Measurements from ENCODE around the gene UBAP2L.

- TF ChIP-seq, protein P1, sequence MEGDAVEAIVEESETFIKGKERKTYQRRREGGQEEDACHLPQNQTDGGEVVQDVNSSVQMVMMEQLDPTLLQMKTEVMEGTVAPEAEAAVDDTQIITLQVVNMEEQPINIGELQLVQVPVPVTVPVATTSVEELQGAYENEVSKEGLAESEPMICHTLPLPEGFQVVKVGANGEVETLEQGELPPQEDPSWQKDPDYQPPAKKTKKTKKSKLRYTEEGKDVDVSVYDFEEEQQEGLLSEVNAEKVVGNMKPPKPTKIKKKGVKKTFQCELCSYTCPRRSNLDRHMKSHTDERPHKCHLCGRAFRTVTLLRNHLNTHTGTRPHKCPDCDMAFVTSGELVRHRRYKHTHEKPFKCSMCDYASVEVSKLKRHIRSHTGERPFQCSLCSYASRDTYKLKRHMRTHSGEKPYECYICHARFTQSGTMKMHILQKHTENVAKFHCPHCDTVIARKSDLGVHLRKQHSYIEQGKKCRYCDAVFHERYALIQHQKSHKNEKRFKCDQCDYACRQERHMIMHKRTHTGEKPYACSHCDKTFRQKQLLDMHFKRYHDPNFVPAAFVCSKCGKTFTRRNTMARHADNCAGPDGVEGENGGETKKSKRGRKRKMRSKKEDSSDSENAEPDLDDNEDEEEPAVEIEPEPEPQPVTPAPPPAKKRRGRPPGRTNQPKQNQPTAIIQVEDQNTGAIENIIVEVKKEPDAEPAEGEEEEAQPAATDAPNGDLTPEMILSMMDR (IDR thresholded peaks at IDR 0.05) = no peak
- no peak for TF ChIP-seq EZH2 (IDR thresholded peaks at IDR 0.05; ENCODE audit: borderline replicate concordance, insufficient read depth, low read depth, low read length, poor library complexity, severe bottlenecking)
These were observed 28.7 kb upstream of the UBAP2L start, which contains the start of gene TPM3 for GRCh38 chr1:154191990-154192461.
